HG03175 (cell line): ENCODE data around the gene NOM1.
"Not testable (repeated sequence)": the region's sequence is repeated elsewhere in the genome, so short reads cannot be mapped to it uniquely, and the experiment has no call there.

Source experiments
- ATAC-seq: cut with Tn5 transposase; IDR thresholded peaks from one replicate; pipeline ENCODE4 v1.9.1; 2021; ENCODE audit warnings: mild to moderate bottlenecking, moderate library complexity; ENCODE audit not compliant: unreplicated experiment

Gene NOM1

DNA sequence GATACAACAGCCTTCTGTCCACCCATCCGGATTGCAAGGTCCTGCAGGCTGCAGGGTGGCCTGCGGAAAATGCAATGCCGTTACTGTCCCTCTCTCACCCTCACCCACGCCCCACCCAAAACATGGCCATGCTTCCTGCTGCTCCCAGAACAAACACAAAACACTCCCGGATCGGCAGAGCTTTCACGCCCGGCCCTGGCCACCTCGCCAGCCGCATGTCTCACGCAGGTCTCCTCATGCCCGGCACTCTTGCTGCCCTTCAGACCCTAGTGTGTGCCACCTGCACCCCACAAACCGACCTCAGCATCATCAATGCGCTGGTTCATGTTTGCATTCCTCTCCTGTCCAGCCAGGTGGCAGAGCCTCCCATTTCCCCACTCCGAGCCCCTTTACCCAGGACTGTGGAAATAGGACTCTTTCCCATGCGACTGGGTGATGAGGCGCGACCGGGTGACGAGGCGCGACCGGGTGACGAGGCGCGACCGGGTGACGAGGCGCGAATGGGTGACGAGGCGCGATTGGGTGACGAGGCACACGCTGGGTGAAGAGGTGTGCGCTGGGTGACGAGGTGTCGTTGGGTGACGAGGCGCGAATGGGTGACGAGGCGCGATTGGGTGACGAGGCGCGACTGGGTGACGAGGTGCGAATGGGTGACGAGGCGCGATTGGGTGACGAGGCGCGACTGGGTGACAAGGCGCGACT, 8.9 kb upstream of the NOM1 start:
- no peak for ATAC-seq

- ATAC-seq, result no peak
These were observed 7.9 kb upstream of the NOM1 start for GRCh38 chr7:156941393-156942182.

DNA sequence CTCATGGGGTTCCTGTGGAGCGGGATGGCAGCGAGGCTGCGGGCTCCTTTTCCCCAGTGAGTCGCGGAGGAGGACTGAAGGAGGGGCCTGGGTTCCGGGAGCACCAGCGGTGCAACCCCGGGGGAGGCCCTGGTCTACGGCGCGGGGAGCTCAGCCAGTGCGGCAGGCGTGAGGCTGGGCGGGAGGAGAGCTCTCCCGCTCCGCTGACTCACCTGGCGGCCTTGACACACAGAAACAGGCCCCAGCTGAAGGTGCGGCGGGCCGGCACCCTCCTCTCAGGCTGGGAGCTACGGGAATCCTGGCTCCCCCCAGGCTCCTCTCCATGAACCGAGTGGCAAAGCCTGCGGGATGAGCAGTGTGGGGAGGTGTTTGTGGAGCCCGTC, 6.8 kb upstream of the NOM1 start:
- no peak for ATAC-seq

- ATAC-seq, result no peak
These were observed 6.1 kb upstream of the NOM1 start for GRCh38 chr7:156943091-156944041.

DNA sequence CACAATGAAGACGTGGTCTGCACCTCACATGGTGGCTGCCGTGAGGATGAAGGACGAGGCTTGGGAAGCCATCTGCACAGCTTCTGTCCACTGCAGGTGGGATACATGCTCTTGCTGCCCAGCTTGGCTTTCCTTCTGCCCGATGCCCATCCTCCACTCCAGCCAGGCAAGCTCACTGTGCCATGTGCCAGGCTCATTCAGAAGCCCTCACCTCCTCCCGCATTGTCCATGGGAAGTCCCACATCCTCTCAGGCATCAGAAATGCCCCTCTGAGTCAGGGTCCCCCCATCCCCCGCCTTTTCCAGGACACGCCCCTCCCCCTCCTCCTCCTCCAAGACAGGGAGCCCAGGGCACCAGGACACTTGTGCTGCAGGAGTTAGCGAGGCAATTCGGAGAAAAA, 4.6 kb upstream of the NOM1 start:
- no peak for ATAC-seq

DNA sequence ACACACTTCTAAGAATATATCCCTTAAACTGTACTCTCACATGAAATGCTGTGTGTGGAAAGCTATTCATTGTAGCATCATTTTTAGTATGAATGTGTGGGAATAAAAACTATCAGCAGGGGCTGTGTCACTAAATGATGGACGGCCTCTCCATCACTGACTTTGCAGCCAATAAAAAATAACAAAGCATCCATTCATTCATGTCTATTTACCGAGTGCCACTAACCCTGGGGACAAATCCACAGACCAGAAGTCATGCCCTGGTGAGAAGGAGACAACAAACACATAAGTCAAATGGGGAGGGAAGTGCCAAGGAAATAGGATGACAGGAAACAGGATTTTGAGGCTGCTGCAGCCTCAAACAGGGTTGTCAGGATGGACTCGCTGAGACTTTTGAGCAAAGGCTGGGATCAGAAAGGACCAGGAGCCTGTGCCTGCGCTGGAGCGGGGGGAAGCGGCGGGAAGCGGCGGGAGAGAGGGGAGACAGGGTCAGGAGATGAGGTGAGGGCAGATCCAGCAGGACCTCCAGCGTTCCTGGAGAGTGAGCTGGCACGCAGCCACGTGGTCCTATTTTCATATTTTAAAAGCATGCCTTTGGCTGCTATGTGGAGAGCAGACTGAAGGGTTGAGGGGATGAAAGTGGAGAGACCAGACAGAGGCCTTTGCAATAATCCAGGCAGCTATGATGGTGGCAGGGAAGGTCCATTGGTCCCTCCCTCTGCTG, 2.2 kb upstream of the NOM1 start:
- no peak for ATAC-seq

- no peak for ATAC-seq
These were observed 1.2 kb upstream of the NOM1 start for GRCh38 chr7:156948361-156948760.

- no peak for ATAC-seq
These were observed 908 bp downstream of the NOM1 start for GRCh38 chr7:156950381-156950858.

DNA sequence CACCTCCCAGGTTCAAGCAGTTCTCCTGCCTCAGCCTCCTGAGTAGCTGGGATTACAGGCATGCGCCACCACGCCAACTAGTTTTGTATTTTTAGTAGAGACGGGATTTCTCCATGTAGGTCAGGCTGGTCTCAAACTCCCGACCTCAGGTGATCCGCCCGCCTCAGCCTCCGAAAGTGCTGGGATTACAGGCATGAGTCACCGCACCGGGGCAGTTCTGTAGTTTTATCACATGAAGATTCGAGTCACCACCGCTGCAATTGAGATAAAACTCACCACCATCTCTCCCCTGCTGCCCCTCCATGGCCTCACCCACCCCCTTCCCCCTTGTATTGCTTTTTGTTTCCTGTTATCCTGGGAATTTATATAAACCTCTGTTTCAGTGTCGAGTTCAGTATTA, 3.7 kb downstream of the NOM1 start:
- ATAC-seq, result not testable (repeated sequence)

DNA sequence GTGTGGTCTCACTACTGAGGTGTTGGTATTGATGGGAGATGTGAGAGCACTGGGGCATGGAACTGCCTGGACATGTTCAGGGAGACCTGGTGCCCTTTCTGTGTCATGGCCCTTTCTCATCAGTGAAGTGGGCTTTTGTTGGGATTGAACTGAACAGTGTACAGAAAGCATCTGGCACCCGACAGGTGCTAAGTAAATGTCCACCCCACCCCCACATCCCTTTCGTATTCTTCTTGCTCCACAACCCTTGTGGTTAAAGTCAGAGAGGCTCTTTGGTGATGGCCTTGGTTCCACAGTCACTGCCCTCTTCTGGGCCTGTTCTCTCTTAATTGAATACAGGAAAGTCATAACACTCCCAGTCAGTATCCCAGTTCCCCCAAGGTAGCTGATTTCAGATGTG, 5.4 kb downstream of the NOM1 start:
- no peak for ATAC-seq

- ATAC-seq, result no peak
These were observed 7.2 kb downstream of the NOM1 start for GRCh38 chr7:156956727-156957126.

- ATAC-seq, result no peak
These were observed 12.6 kb downstream of the NOM1 start for GRCh38 chr7:156962145-156962544.

DNA sequence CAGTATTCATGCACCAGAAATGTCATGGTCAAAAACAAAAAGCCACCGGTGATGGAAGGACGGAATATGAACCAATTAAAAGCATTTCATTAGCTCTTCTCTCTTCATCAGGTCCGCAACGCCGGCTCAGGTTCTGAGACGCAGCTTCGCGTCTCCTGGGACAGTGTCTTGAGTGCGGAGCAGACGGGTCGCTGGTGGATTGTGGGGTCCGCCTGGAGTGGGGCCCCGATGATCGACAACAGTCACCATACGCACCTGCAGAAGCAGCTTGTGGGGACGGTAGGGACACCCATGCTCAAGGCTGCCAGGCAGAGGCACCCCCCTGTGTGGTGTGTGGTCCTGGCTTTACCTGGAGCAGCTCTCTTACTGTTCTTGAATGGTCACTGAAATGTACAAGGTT, 13.4 kb downstream of the NOM1 start:
- no peak for ATAC-seq

GRCh38 chr7:156963472-156963871, 14.0 kb downstream of the NOM1 start:
- ATAC-seq, result no peak

DNA sequence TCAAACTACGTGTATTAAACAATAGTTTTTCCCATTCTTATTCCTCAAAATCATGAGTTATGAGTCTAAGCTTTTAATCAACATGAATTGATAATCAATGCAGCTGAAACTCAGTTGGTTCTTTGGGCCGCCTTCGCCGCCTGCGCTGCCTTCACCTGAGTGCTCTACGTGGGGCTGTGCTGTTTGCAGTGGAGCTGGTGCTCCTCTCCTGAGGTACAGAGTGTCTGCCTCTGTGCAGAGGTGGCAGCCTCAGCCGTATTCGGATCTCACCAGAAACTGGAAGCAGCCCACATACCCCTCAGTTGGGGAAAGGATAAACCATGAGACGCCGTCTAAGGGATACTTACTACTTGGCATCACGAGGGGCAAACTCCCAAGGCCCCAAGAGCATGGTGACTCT, 15.5 kb downstream of the NOM1 start:
- ATAC-seq, result no peak

- no peak for ATAC-seq
These were observed 16.9 kb downstream of the NOM1 start for GRCh38 chr7:156966387-156966786.

- no peak for ATAC-seq
These were observed 18.7 kb downstream of the NOM1 start for GRCh38 chr7:156968183-156968582.

DNA sequence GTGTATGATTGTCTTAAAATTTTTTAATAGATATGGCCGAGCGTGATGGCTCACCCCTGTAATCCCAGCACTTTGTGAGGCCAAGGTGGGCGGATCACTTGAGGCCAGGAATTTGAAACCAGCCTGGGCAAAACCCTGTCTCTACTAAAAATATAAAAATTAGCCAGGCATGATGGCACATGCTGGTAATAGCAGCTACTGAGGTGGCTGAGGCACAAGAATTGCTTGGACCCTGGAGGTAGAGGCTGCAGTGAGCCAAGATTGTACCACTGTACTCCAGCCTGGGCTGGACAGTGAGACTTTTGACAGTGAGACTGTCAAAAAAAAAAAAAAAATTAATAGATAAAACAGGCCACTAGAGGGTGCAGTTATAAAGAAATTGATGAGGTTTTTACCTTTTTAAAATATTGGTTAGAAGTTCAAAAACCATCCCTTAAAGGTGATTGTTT, 20.5 kb downstream of the NOM1 start:
- no peak for ATAC-seq

- ATAC-seq, result no peak
These were observed 26.1 kb downstream of the NOM1 start for GRCh38 chr7:156975620-156976019.

GRCh38 chr7:156979007-156979606, 29.6 kb downstream of the NOM1 start:
- ATAC-seq, result no peak
